ENCODE results near the gene OR2S2. TPM values are rescaled to one million over a fixed set of nuclear protein-coding genes. Genes with fewer than 3 reads are reported as not detected.

Gene OR2S2
- total RNA-seq, 1 donor from 2014 or later = not detected

DNA sequence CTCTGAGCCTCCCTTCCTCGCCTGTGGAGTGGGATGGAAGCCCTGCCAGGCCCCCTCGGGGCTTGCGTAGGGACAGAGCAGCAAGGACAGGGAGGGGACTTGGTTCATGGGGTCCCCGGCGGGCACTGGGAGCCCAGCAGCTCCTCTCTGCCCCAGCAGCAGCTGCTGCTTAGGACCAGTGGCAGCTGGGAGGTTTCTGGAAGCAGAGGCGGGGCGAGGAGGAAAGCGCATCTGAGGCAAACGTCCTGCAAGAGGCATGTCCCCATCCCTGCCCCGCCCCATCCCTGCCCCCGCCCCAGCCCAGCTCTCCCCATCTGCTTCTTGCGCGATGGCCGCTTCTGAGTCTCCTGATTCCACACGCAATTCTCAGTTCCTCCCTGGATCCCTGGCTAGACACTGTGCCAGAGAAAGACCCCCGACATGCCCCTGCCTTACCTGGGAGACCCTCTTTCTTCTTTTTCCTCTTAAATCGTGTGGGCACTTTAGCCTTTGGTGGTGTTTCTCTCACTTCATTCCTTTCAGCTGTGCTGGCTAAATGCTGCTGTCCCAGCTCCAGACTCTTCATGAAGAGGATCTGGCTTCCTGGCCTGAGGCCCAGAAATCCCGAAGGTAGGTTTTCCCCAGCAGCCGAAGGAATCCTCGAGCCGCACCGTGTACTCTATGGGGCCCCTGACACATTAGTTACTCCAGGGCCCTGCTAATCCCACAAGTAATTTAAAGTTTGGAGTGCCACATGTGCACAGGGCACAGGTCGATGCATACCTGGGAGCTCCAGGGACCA is 4.4 kb upstream of the OR2S2 start:
- intact Hi-C loops (cut with micrococcal nuclease) = no loop called here

- intact Hi-C loops (cut with micrococcal nuclease) = no loop called here
These were observed 2.2 kb upstream of the OR2S2 start for GRCh38 chr9:35960039-35960655.

- intact Hi-C loops (cut with micrococcal nuclease) = no loop called here
These were observed 1.3 kb downstream of the OR2S2 start for GRCh38 chr9:35956651-35957050.

DNA sequence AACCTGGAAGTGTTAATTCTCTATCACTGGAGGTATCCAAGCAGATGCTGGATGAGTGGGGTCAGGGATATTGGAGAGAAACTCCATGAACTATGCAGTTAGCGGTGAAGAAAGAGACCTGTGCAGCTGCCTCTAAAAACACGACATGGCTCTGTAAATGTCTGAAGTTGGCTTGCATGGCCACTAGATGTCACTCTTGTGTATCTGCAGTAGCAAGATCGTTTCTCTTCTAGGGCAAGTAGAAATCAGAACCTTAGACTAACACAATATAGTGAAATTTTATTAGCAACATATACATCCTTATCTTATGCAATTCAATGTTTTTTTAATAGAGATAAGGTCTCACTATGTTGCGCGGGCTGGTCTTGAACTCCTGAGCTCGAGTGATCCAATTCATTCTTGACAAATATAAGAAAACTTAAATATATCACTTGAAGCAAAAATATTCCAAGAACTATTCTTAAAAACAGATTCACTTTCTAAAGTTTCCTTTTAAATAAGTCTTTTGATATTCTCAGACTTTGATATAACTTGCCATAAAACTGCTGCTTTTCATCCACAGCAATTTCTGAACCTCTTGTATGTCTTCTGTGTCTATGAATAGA is 2.9 kb downstream of the OR2S2 start:
- intact Hi-C loops (cut with micrococcal nuclease) = loop anchor here (1.0 kb wide), 2 partner anchors 68 to 211 kb away; no protein-coding TSS in a partner anchor

DNA sequence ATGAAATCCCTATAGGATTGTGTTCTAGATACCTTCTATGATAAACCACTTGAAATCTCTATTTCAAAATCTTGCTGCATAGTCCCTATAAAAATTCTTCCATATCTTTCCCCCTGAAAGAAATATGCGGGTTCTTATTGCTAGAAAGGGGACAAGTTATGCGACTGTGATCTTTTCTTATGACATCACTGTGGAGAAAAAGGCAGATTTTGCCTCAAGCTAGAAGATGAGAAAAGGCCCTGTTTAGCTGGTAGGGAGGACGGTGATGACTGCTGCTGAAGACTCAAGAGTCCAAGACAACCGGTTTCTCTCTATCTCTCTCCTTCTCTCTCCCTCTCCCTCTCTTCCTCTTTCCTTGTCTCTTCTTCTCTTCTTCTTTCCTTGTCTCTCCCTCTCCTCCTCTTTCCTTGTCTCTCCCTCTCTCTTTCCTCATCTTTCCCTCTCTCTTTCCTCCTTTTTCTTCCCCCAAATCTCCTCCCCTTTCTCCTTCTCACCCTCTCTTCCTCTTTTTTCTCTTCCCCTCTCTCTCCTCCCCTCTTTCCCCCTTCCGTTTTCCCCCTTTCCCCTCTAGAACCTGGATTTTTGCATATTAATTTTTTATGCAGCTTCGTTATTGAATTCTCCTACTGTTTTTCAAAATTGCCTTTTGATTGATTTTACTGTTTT is 5.3 kb downstream of the OR2S2 start:
- intact Hi-C loops (cut with micrococcal nuclease) = no loop called here

- intact Hi-C loops (cut with micrococcal nuclease) = no loop called here
These were observed 6.2 kb downstream of the OR2S2 start for GRCh38 chr9:35951736-35952135.

- intact Hi-C loops (cut with micrococcal nuclease) = no loop called here
These were observed 9.0 kb downstream of the OR2S2 start for GRCh38 chr9:35948901-35949318.

GRCh38 chr9:35948451-35948850 is 9.5 kb downstream of the OR2S2 start:
- intact Hi-C loops (cut with micrococcal nuclease) = no loop called here

DNA sequence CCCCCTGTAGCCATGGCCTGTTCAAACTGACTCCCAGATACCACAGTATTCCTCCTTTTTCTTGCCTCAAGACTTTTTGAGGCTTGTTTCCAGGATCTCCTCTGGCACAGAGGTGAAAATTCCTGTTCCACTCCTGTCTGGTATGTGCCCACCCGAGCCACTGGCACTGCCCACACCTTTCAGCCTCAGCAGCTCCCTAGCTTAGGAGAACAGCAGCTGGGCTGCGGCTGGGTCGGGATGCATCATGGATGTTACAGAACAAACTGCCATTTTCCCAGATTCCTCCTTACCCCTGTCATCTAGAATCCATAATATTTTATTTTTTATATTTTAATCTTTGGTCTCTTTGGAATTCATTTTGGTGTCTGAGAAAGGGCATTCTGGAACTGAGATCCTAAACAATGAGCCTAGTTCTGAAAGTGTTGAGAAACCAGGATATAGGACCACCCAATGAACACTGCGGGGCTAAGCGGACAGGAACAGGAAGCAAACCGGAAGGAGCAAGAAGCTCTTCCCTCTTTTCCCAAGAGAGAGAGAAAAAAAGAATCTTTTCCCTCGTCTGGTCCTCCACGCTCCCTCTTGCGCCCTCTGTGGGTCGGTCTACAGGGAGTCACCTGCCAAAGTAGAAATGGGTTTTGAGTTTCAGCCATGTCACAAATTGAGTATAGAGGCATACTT is 12.5 kb downstream of the OR2S2 start:
- intact Hi-C loops (cut with micrococcal nuclease) = loop anchor here (1.0 kb wide), 1 partner anchor 42 kb away; no protein-coding TSS in a partner anchor

- intact Hi-C loops (cut with micrococcal nuclease) = loop anchor here (1.0 kb wide), 1 partner anchor 42 kb away; no protein-coding TSS in a partner anchor
These were observed 13.1 kb downstream of the OR2S2 start for GRCh38 chr9:35944841-35945240.

- intact Hi-C loops (cut with micrococcal nuclease) = no loop called here
These were observed 13.8 kb downstream of the OR2S2 start for GRCh38 chr9:35944173-35944572.

- intact Hi-C loops (cut with micrococcal nuclease) = no loop called here
These were observed 15.7 kb downstream of the OR2S2 start for GRCh38 chr9:35942286-35942685.

- intact Hi-C loops (cut with micrococcal nuclease) = no loop called here
These were observed 17.2 kb downstream of the OR2S2 start for GRCh38 chr9:35940458-35941407.

- intact Hi-C loops (cut with micrococcal nuclease) = no loop called here
These were observed 18.2 kb downstream of the OR2S2 start for GRCh38 chr9:35939679-35940250.

GRCh38 chr9:35938474-35939356 is 19.2 kb downstream of the OR2S2 start:
- intact Hi-C loops (cut with micrococcal nuclease) = no loop called here

- intact Hi-C loops (cut with micrococcal nuclease) = no loop called here
These were observed 20.7 kb downstream of the OR2S2 start for GRCh38 chr9:35937227-35937626.

- intact Hi-C loops (cut with micrococcal nuclease) = no loop called here
These were observed 22.0 kb downstream of the OR2S2 start for GRCh38 chr9:35935755-35936509.

DNA sequence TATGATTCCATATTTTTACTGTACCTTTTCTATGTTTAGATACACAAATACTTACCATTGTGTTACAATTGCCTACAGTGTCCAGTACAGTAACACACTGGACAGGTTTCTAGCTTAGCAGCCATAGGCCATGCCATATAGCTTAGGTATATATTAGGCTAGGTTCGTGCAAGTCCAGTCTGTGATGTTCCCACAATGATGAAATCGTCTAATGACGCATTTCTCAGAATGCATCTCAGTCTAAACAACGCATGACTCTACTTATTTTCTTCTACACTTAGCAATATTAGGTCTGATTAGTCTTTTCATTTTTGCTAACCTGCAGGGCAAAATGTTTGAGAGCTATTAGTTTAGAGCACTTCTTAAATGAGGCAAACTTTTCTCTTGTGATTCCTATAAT is 22.7 kb downstream of the OR2S2 start:
- intact Hi-C loops (cut with micrococcal nuclease) = no loop called here
